ENCODE results near the gene CCDC187.

Gene CCDC187

GRCh38 chr9:136231478-136232297 lies 72.2 kb downstream of the CCDC187 start:
- H3K4me3 ChIP-seq = no peak overlapping the region
- H3K36me3 ChIP-seq (replicated peaks) = peaks cover 32% of the 10 kb centered on the region
- no peaks in the 10 kb centered on the region for H3K9me3 ChIP-seq
- H3K27me3 ChIP-seq (ENCODE audit: low read depth) = no peaks in the 10 kb centered on the region
- no peaks in the 10 kb centered on the region for H3K4me1 ChIP-seq
- no peak for DNase-seq (ENCODE audit: low spot score in 2 of 2)
- in situ Hi-C loops (cut with MboI; ENCODE audit: low sequenced_read_pairs) = no loop called here

GRCh38 chr9:136230773-136231172 lies 73.1 kb downstream of the CCDC187 start:
- Histone ChIP-seq H3K4me1 (no peaks in the 10 kb centered on the region), H3K9me3 (no peaks in the 10 kb centered on the region), H3K4me3 (no peak overlapping the region), H3K27me3 (ENCODE audit: low read depth) (no peaks in the 10 kb centered on the region), H3K36me3 (replicated peaks) (peaks cover 33% of the 10 kb centered on the region)
- no peak for DNase-seq (ENCODE audit: low spot score in 2 of 2)
- in situ Hi-C loops (cut with MboI; ENCODE audit: low sequenced_read_pairs) = no loop called here

GRCh38 chr9:136230365-136230764 lies 73.5 kb downstream of the CCDC187 start:
- Histone ChIP-seq H3K36me3 (replicated peaks) (peaks cover 33% of the 10 kb centered on the region), H3K4me1 (no peaks in the 10 kb centered on the region), H3K27me3 (ENCODE audit: low read depth) (no peaks in the 10 kb centered on the region), H3K9me3 (no peaks in the 10 kb centered on the region), H3K4me3 (no peak overlapping the region)
- in situ Hi-C loops (cut with MboI; ENCODE audit: low sequenced_read_pairs) = no loop called here
- DNase-seq (ENCODE audit: low spot score in 2 of 2) = no peak

GRCh38 chr9:136229096-136230065 lies 74.5 kb downstream of the CCDC187 start:
- H3K27me3 ChIP-seq (ENCODE audit: low read depth) = no peaks in the 10 kb centered on the region
- no peak for DNase-seq (ENCODE audit: low spot score in 2 of 2)
- H3K4me1 ChIP-seq = no peaks in the 10 kb centered on the region
- no peaks in the 10 kb centered on the region for H3K9me3 ChIP-seq
- H3K4me3 ChIP-seq = no peak overlapping the region
- H3K36me3 ChIP-seq (replicated peaks) = peaks cover 33% of the 10 kb centered on the region
- in situ Hi-C loops (cut with MboI; ENCODE audit: low sequenced_read_pairs) = no loop called here

- in situ Hi-C loops (cut with MboI; ENCODE audit: low sequenced_read_pairs) = no loop called here
- no peak for DNase-seq (ENCODE audit: low spot score in 2 of 2)
- Histone ChIP-seq H3K27me3 (ENCODE audit: low read depth) (no peaks in the 10 kb centered on the region), H3K9me3 (no peaks in the 10 kb centered on the region), H3K36me3 (replicated peaks) (peaks cover 36% of the 10 kb centered on the region), H3K4me3 (no peak overlapping the region), H3K4me1 (no peaks in the 10 kb centered on the region)
Measured at GRCh38 chr9:136228107-136228875, 75.6 kb downstream of the CCDC187 start.

- H3K4me1 ChIP-seq = no peaks in the 10 kb centered on the region
- no peak overlapping the region for H3K4me3 ChIP-seq
- in situ Hi-C loops (cut with MboI; ENCODE audit: low sequenced_read_pairs) = no loop called here
- no peaks in the 10 kb centered on the region for H3K9me3 ChIP-seq
- H3K36me3 ChIP-seq (replicated peaks) = peaks cover 28% of the 10 kb centered on the region
- no peak for DNase-seq (ENCODE audit: low spot score in 2 of 2)
- no peaks in the 10 kb centered on the region for H3K27me3 ChIP-seq (ENCODE audit: low read depth)
Measured at GRCh38 chr9:136226680-136227407, 77.0 kb downstream of the CCDC187 start.

- Histone ChIP-seq H3K4me3 (no peak overlapping the region), H3K27me3 (ENCODE audit: low read depth) (no peaks in the 10 kb centered on the region), H3K4me1 (no peaks in the 10 kb centered on the region), H3K9me3 (no peaks in the 10 kb centered on the region), H3K36me3 (replicated peaks) (peaks cover 33% of the 10 kb centered on the region)
- DNase-seq (ENCODE audit: low spot score in 2 of 2) = peak; percentile 36 to 83
- in situ Hi-C loops (cut with MboI; ENCODE audit: low sequenced_read_pairs) = no loop called here
Measured at GRCh38 chr9:136225748-136226679, 77.9 kb downstream of the CCDC187 start.

- in situ Hi-C loops (cut with MboI; ENCODE audit: low sequenced_read_pairs) = no loop called here
- DNase-seq (ENCODE audit: low spot score in 2 of 2) = no peak
- Histone ChIP-seq H3K4me1 (no peaks in the 10 kb centered on the region), H3K9me3 (no peaks in the 10 kb centered on the region), H3K27me3 (ENCODE audit: low read depth) (no peaks in the 10 kb centered on the region), H3K4me3 (no peak overlapping the region), H3K36me3 (replicated peaks) (peaks cover 33% of the 10 kb centered on the region)
Measured at GRCh38 chr9:136225366-136225747, 78.5 kb downstream of the CCDC187 start.

GRCh38 chr9:136223871-136224640 lies 79.8 kb downstream of the CCDC187 start:
- Histone ChIP-seq H3K36me3 (replicated peaks) (peaks cover 41% of the 10 kb centered on the region), H3K9me3 (no peaks in the 10 kb centered on the region), H3K27me3 (ENCODE audit: low read depth) (no peaks in the 10 kb centered on the region), H3K4me3 (no peak overlapping the region), H3K4me1 (no peaks in the 10 kb centered on the region)
- no peak for DNase-seq (ENCODE audit: low spot score in 2 of 2)
- in situ Hi-C loops (cut with MboI; ENCODE audit: low sequenced_read_pairs) = no loop called here

GRCh38 chr9:136222906-136223285 lies 81.0 kb downstream of the CCDC187 start:
- H3K4me1 ChIP-seq = no peaks in the 10 kb centered on the region
- no peaks in the 10 kb centered on the region for H3K27me3 ChIP-seq (ENCODE audit: low read depth)
- no peaks in the 10 kb centered on the region for H3K9me3 ChIP-seq
- in situ Hi-C loops (cut with MboI; ENCODE audit: low sequenced_read_pairs) = no loop called here
- H3K4me3 ChIP-seq = no peak overlapping the region
- no peak for DNase-seq (ENCODE audit: low spot score in 2 of 2)
- H3K36me3 ChIP-seq (replicated peaks) = peaks cover 42% of the 10 kb centered on the region

GRCh38 chr9:136222166-136222905 lies 81.6 kb downstream of the CCDC187 start:
- in situ Hi-C loops (cut with MboI; ENCODE audit: low sequenced_read_pairs) = no loop called here
- Histone ChIP-seq H3K36me3 (replicated peaks) (peaks cover 42% of the 10 kb centered on the region), H3K4me1 (no peaks in the 10 kb centered on the region), H3K27me3 (ENCODE audit: low read depth) (no peaks in the 10 kb centered on the region), H3K9me3 (no peaks in the 10 kb centered on the region), H3K4me3 (no peak overlapping the region)
- DNase-seq (ENCODE audit: low spot score in 2 of 2) = no peak
